ENCODE measurements around the gene C2CD4D.
A peak's percentile ranks its signal among the peaks of the same experiment; 100 is the strongest.

- TF ChIP-seq CTCF (IDR thresholded peaks at IDR 0.05; ENCODE audit: poor library complexity, severe bottlenecking) (no peak), EZH2 (IDR thresholded peaks at IDR 0.05; ENCODE audit: borderline replicate concordance, insufficient read depth, low read length, poor library complexity, severe bottlenecking) (peak; percentile 76), EP300 (conservative IDR thresholded peaks at IDR 0.05; ENCODE audit: poor library complexity, severe bottlenecking) (no peak), POLR2AphosphoS5 (IDR thresholded peaks at IDR 0.05) (no peak)
Measured at GRCh38 chr1:151838222-151839081, 1.2 kb downstream of the C2CD4D start.
